SHP77 treated with DMSO at 0.1 percent for 48 hours (cell line): Measurements from ENCODE around the gene OTUD3.
A peak's percentile ranks its signal among the peaks of the same experiment; 100 is the strongest.
"Not testable (repeated sequence)": the region's sequence is repeated elsewhere in the genome, so short reads cannot be mapped to it uniquely, and the experiment has no call there.

ENCODE experiments used
- DNase-seq: peaks from one replicate; lab custom pipeline; 2025; lab: John Stamatoyannopoulos, UW

The OTUD3 gene

DNA sequence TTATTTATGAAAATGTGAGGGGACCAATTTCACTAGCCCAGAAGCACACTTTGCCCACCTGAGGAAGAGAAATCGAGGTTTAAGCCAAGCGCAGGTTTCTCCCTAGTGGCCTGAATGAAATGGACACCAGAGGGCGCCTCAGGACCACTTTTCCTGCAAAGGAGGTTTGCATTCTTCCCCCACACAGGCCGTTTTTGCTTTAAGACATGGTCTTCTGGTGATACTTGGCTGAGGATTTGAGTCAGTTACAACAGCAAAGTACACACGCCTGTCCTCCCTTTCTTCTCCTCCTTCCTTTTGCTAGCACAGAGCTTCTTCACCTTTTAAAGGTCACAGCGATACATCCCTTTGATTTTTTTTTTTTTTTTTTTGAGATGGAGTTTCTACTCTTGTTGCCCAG lies 35.9 kb downstream of the OTUD3 start:
- DNase-seq: no peak

DNA sequence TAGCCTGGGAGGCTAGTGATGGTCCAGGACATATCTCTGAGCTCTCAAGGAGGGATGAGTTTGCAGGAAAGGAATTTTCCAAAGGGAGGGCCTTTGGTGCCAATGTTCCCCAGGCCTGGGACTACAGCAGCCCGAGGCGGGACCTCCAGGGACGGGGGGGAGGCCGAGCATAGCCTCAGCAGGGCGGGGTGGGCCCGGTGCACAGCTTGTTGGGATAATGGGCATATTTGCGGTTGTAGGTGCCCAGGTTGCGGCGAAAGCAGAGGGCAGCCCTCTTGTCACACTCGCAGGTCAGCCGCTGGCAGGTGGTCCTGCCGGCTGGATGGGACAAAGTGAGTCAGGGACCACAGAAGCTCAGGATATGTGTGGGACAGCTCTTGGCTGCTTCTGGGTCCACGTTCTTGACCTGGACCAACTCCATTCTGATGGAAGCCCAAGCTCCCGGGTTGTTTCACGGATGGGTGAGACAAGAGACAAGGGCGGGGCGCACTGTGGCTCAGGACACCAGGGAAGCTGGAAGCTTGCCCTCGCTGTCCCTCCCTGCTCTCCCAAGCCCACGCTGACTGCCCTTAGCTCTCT lies 38.0 kb downstream of the OTUD3 start:
- no peak for DNase-seq

DNA sequence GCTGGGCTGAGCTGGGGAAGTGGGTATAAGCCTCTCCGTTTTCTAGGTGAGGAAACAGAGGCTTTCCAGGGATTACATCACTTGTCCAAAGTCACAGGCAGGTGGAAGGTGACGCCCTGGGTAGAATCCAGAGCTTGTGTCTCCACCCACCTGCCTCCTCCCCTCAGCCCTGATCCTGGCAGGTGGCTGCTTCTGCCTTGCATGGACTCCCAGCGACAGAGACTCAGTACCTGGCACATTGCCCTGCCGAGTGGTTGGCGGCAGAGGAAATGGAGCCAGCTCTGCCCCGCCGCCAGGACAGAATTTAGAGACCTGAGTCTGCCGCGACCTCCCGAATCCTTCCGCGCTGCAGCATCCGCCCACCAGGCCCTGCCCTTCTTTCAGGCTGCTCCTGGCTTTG lies 39.1 kb downstream of the OTUD3 start:
- peak; percentile 47 for DNase-seq

DNA sequence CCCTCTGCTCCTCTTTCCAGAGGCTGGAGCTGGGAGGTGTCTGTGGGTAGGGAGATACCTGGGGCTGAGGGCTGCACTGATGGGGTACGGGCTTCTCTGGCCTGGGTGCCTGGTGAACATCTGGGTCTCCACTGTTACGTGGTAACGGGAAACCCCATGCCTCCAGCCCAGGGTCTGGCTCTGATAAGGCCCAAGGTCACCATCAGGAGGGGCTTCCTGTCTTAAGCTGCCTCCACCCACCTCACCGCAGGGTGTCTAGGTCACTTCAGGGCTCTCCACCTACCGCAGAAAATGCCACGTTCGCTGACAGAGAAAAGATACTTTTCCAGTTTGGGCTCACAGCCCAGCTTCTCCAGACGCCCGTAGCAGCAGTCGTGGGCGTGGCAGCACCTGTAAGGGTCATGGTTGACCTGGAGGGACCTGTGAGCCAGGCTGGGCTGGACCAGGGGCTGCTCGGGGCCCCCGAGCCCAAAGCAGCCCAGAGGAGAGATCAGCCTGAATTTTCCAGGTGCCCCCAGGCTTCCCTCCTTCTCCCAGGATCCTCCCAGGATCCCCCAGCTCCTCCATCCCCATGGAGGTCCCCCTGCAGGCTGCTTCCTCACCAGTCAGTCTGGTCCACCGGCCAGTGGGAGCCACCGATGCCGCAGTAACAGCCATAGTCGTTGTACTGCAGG lies 40.0 kb downstream of the OTUD3 start:
- no peak for DNase-seq

DNA sequence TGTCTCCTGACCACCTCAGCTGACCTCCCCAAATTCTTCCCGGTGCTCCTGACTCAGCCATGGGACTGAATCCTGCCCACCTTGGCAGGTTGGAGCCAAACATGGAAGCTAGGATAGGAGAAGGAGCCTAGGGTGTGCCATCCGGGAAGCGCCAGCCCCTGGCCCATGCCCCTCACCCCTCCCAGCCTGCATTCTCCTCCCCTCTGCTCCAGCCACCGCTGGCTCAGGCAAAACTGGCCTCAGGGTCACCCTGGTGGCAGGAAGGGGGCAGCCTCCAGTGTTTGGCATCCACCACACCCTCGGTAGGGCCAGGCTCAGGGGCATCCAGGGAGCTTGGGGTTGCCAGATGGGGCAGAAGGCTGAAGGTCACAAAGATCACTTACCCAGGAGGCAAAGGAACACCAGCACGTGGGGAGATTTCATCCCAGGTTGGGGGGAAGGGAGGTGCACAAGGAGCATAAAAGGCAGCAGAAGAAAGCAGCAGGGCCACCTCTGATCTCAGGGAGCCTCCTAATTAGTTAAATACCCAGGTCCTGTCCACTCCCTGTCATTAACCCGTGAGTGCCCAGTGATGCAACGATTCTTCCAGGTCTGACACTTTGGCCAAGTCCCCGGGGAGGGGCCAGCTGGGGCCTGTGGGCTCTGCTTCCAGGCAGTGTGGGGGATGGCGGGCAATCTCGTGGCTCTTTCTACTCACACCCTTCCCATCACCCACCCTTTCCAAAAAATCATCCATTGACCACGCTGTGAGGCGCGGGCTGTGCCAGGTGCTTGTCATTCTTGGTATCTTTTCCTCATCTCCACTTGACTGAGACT lies 41.1 kb downstream of the OTUD3 start, which contains the start of gene PLA2G2E:
TSS of gene PLA2G2E (minus strand) at position 481 of the 816 bp plus-strand sequence. CDS start at position 423, 58 bp downstream.
- DNase-seq: no peak

GRCh38 chr1:19923953-19924346 lies 41.8 kb downstream of the OTUD3 start:
- DNase-seq: no peak

DNA sequence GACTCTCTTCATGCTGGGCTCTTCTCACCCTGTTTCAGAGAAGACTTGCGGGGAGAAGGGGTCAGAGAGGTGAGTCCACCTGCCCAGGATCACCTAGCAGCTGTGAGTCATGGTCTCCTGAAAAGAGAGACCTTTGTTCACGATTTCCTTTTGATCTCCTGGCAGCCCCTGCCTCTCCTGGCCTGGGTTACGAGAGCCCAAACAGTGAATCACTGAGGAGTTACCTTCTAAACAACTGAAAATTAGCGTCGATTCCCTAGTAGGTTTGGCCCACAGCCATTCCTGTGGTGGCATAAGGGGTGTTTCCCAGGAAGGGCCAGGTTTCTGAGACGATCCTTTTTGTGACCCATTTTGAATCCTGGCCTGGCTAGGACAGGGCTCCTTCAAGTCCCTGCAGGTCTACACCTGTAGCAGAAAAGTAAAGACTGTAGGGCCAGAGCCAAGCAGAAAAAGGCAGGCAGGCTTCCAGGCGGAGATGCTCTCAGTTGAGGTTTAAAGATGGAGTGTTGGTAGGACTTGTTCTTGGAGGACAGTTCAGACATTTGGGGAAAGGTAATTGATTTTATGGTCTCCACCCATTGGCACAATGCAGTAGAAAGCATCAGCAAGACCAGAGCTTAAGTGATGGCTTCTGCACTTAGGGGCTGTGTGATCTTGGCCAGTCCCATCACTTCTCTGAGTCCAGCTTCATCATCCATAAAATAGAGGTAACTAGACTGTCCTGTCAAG lies 43.3 kb downstream of the OTUD3 start:
- no peak for DNase-seq

GRCh38 chr1:19926296-19927129 lies 44.3 kb downstream of the OTUD3 start:
- DNase-seq: no peak

DNA sequence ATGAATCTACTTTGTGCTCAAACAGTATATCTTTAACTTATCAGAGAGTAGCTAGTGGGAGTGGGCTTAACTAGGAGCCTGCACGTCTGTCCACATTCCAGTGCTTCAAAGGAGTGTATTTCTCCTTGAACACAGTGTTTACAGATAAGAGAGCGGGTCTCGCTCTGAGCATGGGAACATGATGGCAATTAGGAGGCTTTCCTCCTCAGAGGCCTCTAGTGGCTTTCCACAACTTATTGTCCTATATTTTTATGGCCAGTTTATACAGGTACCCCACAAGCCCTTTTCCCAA lies 44.9 kb downstream of the OTUD3 start:
- DNase-seq: not testable (repeated sequence)

GRCh38 chr1:19932866-19933265 lies 50.7 kb downstream of the OTUD3 start:
- DNase-seq: no peak

DNA sequence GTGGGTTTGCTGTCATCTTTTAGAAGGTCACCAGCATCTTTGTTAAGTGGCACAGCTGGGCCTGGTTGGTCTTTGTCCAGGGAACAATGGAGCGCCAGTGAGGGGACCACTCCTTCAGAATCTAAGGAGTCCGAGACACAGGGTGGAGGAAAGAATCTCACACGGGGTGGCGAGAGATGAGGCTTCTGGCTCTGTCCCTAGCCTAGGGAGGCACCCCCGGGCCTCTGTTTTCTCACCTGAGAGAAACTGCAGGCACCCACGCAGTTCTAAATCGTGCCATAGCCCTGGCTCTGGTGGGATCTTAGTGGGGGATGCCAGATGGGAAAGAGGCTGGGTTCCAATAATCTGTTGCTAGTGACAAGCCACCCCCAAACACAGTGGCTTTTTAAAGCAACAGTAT lies 52.1 kb downstream of the OTUD3 start:
- no peak for DNase-seq

GRCh38 chr1:19936061-19936750 lies 54.0 kb downstream of the OTUD3 start:
- no peak for DNase-seq

GRCh38 chr1:19938472-19938871 lies 56.3 kb downstream of the OTUD3 start:
- no peak for DNase-seq

DNA sequence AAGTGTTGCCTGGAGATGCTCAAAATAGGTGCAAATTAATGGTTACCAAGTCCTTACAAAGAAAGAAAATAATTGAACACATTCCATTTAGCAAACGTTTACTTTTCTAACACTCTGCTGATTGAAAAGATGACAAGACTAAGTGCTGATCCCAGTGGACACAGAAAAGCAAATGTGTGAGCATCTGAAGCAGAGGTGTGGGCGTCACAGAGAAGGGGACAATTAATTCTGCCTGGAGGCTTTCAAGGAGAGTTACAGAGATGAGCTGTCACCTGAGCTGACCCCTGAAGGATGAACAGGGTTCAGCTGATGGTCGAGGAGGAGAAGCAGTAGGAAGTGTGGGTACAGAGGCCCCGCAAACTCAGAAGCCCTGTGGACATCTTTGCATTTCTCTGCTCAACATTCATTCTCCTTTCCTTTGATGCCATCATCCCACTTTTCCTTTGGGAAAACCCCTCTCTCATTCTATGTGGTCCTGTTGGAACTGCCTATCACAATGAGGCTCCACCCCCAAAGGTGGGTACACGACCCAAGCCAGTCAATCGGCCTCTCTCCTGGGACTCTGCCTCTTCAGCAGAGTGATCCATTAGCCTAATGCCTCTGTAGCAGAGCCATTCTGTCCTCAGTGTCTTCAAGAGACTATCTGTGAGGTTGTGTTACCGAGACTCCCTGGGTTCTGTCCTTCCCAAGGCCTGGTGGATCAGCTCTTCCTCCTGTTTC lies 58.5 kb downstream of the OTUD3 start:
- DNase-seq: no peak

GRCh38 chr1:19941206-19941568 lies 59.0 kb downstream of the OTUD3 start:
- no peak for DNase-seq

DNA sequence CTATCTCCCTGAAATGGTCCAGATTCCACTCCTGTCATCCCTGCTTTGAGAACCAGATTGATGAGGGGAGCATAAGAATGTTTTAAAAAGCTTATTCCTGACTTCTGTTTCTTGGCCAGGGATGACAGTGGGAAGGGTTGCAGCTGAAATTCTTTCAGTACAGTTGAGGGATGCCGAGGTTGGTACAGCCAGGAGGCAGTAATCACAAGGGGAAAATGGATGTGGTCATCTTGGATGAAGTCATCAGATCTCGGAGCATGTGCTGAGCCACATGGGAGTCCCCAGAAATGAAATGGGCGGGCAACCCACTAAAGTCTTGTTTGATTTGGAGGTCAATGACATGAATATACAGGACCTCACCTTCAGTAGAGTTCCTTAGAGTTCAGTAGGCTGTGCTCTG lies 59.9 kb downstream of the OTUD3 start:
- no peak for DNase-seq

GRCh38 chr1:19942657-19943056 lies 60.5 kb downstream of the OTUD3 start:
- no peak for DNase-seq

- DNase-seq: no peak
These were observed 63.7 kb downstream of the OTUD3 start for GRCh38 chr1:19945914-19946313.

DNA sequence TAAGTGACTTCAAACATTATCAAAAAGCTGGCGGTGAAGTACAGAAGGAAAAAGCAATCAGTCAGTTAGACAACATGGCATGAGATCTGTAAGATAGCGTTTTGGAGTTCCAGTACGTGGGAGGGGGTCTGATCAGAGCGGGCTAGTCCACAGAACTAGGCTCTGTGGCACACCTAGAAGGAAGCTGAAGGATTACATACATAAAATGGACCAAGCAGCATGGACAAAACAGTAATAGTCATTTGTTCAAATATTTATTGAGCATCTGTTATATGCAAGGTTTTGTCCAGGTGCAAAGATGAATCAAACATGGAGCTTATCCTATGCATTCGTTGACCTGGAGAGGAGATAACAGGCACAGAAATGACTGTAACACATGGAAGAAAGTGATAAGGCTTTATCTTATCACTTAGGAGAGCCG lies 64.1 kb downstream of the OTUD3 start:
- DNase-seq: no peak

GRCh38 chr1:19946971-19947370 lies 64.8 kb downstream of the OTUD3 start:
- no peak for DNase-seq

DNA sequence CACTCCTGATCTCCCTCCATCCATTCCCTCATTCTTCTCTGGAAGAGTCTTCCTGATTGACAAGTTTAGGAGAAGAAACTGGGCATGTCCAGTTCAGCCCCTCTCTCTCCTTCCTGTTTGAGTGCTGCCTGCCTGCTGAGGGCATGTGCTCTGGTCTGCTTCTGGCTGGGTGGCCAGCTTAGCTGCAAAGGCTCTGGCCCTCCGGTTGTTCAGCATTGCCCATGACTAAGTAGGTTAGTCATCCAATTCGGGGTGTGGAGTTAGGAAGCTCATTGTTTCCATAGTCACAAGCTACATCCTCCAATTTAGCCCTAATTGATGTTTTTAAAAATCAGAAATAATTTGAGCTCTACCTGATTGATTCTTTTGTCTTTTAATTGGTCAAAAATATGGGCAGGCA lies 66.8 kb downstream of the OTUD3 start:
- no peak for DNase-seq
